Cardiac muscle cell (in vitro differentiated cells and primary cell): Measurements from ENCODE around the gene PFKL. TPM values are rescaled to one million over a fixed set of nuclear protein-coding genes. Genes with fewer than 3 reads are reported as not detected.
"Not testable (repeated sequence)": the region's sequence is repeated elsewhere in the genome, so short reads cannot be mapped to it uniquely, and the experiment has no call there.

ENCODE experiments used
- DNase-seq, 2 donors: peaks; one replicate each; pipeline versions ENCODE4 v3.0.0 to v3.0.0-alpha.2; 2010 to 2017; ENCODE audit warnings: low read depth in 1 of 2, low spot score in 1 of 2
- H3K27ac ChIP-seq: fragments of 200-600 bp; sonication (generic); 2 replicates; pipeline ENCODE4 v1.5.1; 2016
- H3K27me3 ChIP-seq: fragments of 200-600 bp; sonication (generic); 2 replicates; pipeline ENCODE4 v1.6.0; 2016; ENCODE audit warnings: control low read depth
- H3K36me3 ChIP-seq: fragments of 200-600 bp; sonication (generic); 2 replicates; pipeline ENCODE4 v1.5.1; 2016; ENCODE audit warnings: control low read depth
- H3K4me1 ChIP-seq: fragments of 200-600 bp; sonication (generic); 2 replicates; pipeline ENCODE4 v1.8.1; 2017; ENCODE audit warnings: low read depth, mild to moderate bottlenecking, mixed run types
- H3K4me3 ChIP-seq: fragments of 200-600 bp; sonication (generic); 2 replicates; pipeline ENCODE4 v1.5.1; 2016; ENCODE audit warnings: mild to moderate bottlenecking
- H3K9me3 ChIP-seq: fragments of 200-600 bp; sonication (generic); 2 replicates; pipeline ENCODE4 v1.5.1; 2017; ENCODE audit warnings: low read depth, mild to moderate bottlenecking, control low read depth
- CTCF ChIP-seq: IDR thresholded peaks from 2 replicates; pipeline ENCODE4 v1.5.1; 2012; ENCODE audit warnings: low read depth, mild to moderate bottlenecking, low read length
- polyA plus RNA-seq: library from polyadenylated mRNA; unstranded; fragments of >200 nt; fragmentation: Nextera tagmentation; extraction: Ambion mirVana; gene quantifications from 2 replicates; pipeline ENCODE4 v1.2.1, GENCODE V29; 2016
- total RNA-seq: library from RNA; depleted of rRNA; stranded (reverse); fragments of >200 nt; gene quantifications from 2 replicates; pipeline ENCODE4 v1.2.3, GENCODE V29; 2016

PFKL gene
- total and polyA plus RNA-seq, 2 experiments from 2014 or later, result 204 to 213 TPM

GRCh38 chr21:44282370-44282769 is 17.5 kb upstream of the PFKL start:
- no peak overlapping the region for H3K4me3 ChIP-seq
- no peak for DNase-seq
- H3K36me3 ChIP-seq, result no peaks in the 10 kb centered on the region
- no peak overlapping the region for H3K27ac ChIP-seq
- peaks cover 25% of the 10 kb centered on the region for H3K27me3 ChIP-seq
- H3K4me1 ChIP-seq, result no peaks in the 10 kb centered on the region
- no peaks in the 10 kb centered on the region for H3K9me3 ChIP-seq
- TF ChIP-seq CTCF, result no peak

- H3K27ac ChIP-seq, H3K9me3 ChIP-seq, H3K36me3 ChIP-seq, DNase-seq, H3K4me1 ChIP-seq, H3K4me3 ChIP-seq: not testable (repeated sequence)
- peaks cover 27% of the 10 kb centered on the region for H3K27me3 ChIP-seq
These were observed 16.6 kb upstream of the PFKL start for GRCh38 chr21:44283211-44283785.

GRCh38 chr21:44283948-44284347 is 15.9 kb upstream of the PFKL start:
- TF ChIP-seq CTCF, result no peak
- no peaks in the 10 kb centered on the region for H3K4me1 ChIP-seq
- H3K27ac ChIP-seq, result no peak overlapping the region
- no peak for DNase-seq
- H3K27me3 ChIP-seq, result peaks cover 27% of the 10 kb centered on the region
- no peaks in the 10 kb centered on the region for H3K9me3 ChIP-seq
- H3K36me3 ChIP-seq, result no peaks in the 10 kb centered on the region
- no peak overlapping the region for H3K4me3 ChIP-seq

- Histone ChIP-seq H3K4me3 (no peak within 1 kb of the TSS), H3K27me3 (peaks cover 27% of the 10 kb centered on the region)
These were observed 14.5 kb upstream of the PFKL start, which contains the start of gene AIRE for GRCh38 chr21:44285138-44285992. Gene AIRE, plus strand, starts transcription at chr21:44285876. Its CDS starts 131 bp downstream, at chr21:44286007.

GRCh38 chr21:44286086-44286715 is 13.7 kb upstream of the PFKL start:
- DNase-seq, result no peak
- Histone ChIP-seq H3K4me1 (no peaks in the 10 kb centered on the region), H3K9me3 (no peaks in the 10 kb centered on the region), H3K27ac (no peak overlapping the region), H3K4me3 (no peak overlapping the region), H3K36me3 (no peaks in the 10 kb centered on the region), H3K27me3 (peaks cover 27% of the 10 kb centered on the region)
- no peak for TF ChIP-seq CTCF

More at GRCh38 chr21:44285138-44285992, 14.5 kb upstream of the PFKL start, which contains the start of gene AIRE:
- TF ChIP-seq CTCF, result no peak
- H3K36me3 ChIP-seq, result no peaks in the 10 kb centered on the region
- DNase-seq, result no peak
- no peak within 1 kb of the TSS for H3K27ac ChIP-seq
- no peaks in the 10 kb centered on the region for H3K9me3 ChIP-seq
- H3K4me1 ChIP-seq, result no peaks in the 10 kb centered on the region
